K562 (cell line): ENCODE data around the gene MOCS3. TPM values are rescaled to one million over a fixed set of nuclear protein-coding genes. Genes with fewer than 3 reads are reported as not detected.

Experiments used
- C11orf30 ChIP-seq: fragments of 450-650 bp; IDR thresholded peaks from 2 replicates; pipeline ENCODE4 v1.6.1; 2016; ENCODE audit warnings: low read depth, mild to moderate bottlenecking
- CBX3 ChIP-seq, 2 experiments: IDR thresholded peaks; 1 replicate in 1 of 2; 2 replicates in 1 of 2; pipeline ENCODE4 v1.6.1; 2012; ENCODE audit warnings: inconsistent platforms in 2 of 2, low read length in 2 of 2, borderline replicate concordance in 1 of 2, control low read depth in 1 of 2
- DIDO1 ChIP-seq: fragments of 450-650 bp; IDR thresholded peaks from 2 replicates; pipeline ENCODE4 v1.6.1; 2016; ENCODE audit warnings: low read depth, missing biosample characterization, missing genetic modification characterization
- EGR1 ChIP-seq: fragments of 450-650 bp; conservative IDR thresholded peaks from 2 replicates; pipeline ENCODE4 v1.6.1; 2017; ENCODE audit warnings: mild to moderate bottlenecking
- ELF2 ChIP-seq: fragments of 250-450 bp; sonication (Bioruptor Pico); IDR thresholded peaks from 2 replicates; pipeline ENCODE4 v1.5.0; 2021; ENCODE audit warnings: mild to moderate bottlenecking
- EP400 ChIP-seq: fragments of 450-650 bp; IDR thresholded peaks from 2 replicates; pipeline ENCODE4 v1.6.1; 2017; ENCODE audit warnings: antibody characterized with exemption, mild to moderate bottlenecking, moderate library complexity
- FOXJ2 ChIP-seq: fragments of 200-800 bp; sonication (Bioruptor generic); IDR thresholded peaks from 2 replicates; pipeline ENCODE4 v1.6.1; 2016; ENCODE audit warnings: missing genetic modification characterization, missing compliant biosample characterization
- GABPA ChIP-seq: fragments of 200-800 bp; sonication (Bioruptor generic); conservative IDR thresholded peaks from 2 replicates; pipeline ENCODE4 v1.6.1; 2016; ENCODE audit warnings: low read depth, missing genetic modification characterization, missing compliant biosample characterization
- HCFC1 ChIP-seq: IDR thresholded peaks from 2 replicates; pipeline ENCODE4 v1.6.1; 2012; ENCODE audit warnings: low read depth, low read length, improper control_type of control experiment
- HLTF ChIP-seq: fragments of 450-650 bp; IDR thresholded peaks from 2 replicates; pipeline ENCODE4 v1.6.1; 2016
- HMGN3 ChIP-seq: IDR thresholded peaks from 2 replicates; pipeline ENCODE4 v1.6.1; 2011; ENCODE audit warnings: borderline replicate concordance, low read depth, mild to moderate bottlenecking, mixed read lengths, low read length; ENCODE audit not compliant: insufficient read length; ENCODE audit errors: extremely low read depth
- KDM5B ChIP-seq: fragments of 200-600 bp; sonication (generic); IDR thresholded peaks from 2 replicates; pipeline ENCODE4 v1.6.1; 2012; ENCODE audit warnings: low read depth, mild to moderate bottlenecking, moderate library complexity, low read length, control low read depth, inconsistent platforms; ENCODE audit not compliant: insufficient replicate concordance
- POLR2A ChIP-seq: fragments of 450-650 bp; conservative IDR thresholded peaks from 2 replicates; pipeline ENCODE4 v1.6.1; 2016
- RBFOX2 ChIP-seq: fragments of 200-400 bp; formaldehyde crosslinking; IDR thresholded peaks from 2 replicates; pipeline ENCODE4 v1.6.1; 2017; ENCODE audit warnings: low read depth, mild to moderate bottlenecking, low read length, moderate library complexity
- SPI1 ChIP-seq: IDR thresholded peaks from 2 replicates; pipeline ENCODE4 v1.6.1; 2011; ENCODE audit warnings: low read depth, low read length, control low read depth, borderline replicate concordance
- TCF7L2 ChIP-seq: fragments of 150-350 bp; IDR thresholded peaks from 2 replicates; pipeline ENCODE4 v1.6.1; 2016; ENCODE audit warnings: low read depth, mild to moderate bottlenecking, low read length, moderate library complexity
- ZBTB7A ChIP-seq: IDR thresholded peaks from 2 replicates; pipeline ENCODE4 v1.6.1; 2011; ENCODE audit warnings: low read depth, mild to moderate bottlenecking, low read length, moderate library complexity, borderline replicate concordance; ENCODE audit not compliant: control insufficient read depth
- polyA plus RNA-seq, 8 experiments: library from polyadenylated mRNA; depleted of rRNA in 4 of 8; stranded (reverse) in 5 of 8; unstranded in 3 of 8; fragments of >200 nt; fragmentation: Nextera tagmentation in 2 of 8; fragmentation: Illumina TruSeq in 1 of 8; extraction: Ambion mirVana in 2 of 8; extraction: Trizol in 1 of 8; gene quantifications; 2 replicates each; pipeline versions ENCODE4 v1.2.1 to v1.2.3, GENCODE V29; 2011 to 2014; ENCODE audit warnings: inconsistent platforms in 1 of 8, missing spikeins in 1 of 8
- total RNA-seq, 7 experiments: library from RNA; depleted of rRNA in 6 of 7; stranded (reverse); fragments of >200 nt in 6 of 7; fragmentation: Illumina TruSeq in 2 of 7; extraction: Trizol in 2 of 7; gene quantifications; 2 replicates each; pipeline versions ENCODE4 v1.2.1 to v1.2.3, GENCODE V29; 2011 to 2021; ENCODE audit warnings: low replicate concordance in 1 of 7
- TF ChIP-seq, protein P1 (sequence below): sonication (generic); formaldehyde crosslinking; IDR thresholded peaks from 2 replicates; pipeline ENCODE4 v1.8.0; 2023; ENCODE audit warnings: mild to moderate bottlenecking, missing genetic modification reagents
- TF ChIP-seq, protein P2 (sequence below): fragments of 450-650 bp; IDR thresholded peaks from 2 replicates; pipeline ENCODE4 v1.6.1; 2018; ENCODE audit not compliant: partially characterized antibody

MOCS3 gene
- total and polyA plus RNA-seq, 9 of the 15 experiments (the other 6 are each of a cell fraction or from before 2014, with no cell fraction given): 0.70 to 6.2 (median 2.9) TPM

GRCh38 chr20:50958615-50959542 is at the start of gene MOCS3 (continued):
- TF ChIP-seq KDM5B (peak; percentile 12), POLR2A (peak; percentile 57; the same call in 1 of the 2 replicates), RBFOX2 (peak; percentile 71), TCF7L2 (peak; percentile 94), GABPA (tag) (peak; percentile 98), HCFC1 (peak; percentile 44; the same call in 1 of the 2 replicates), EP400 (peak; percentile 85), EGR1 (peak; percentile 66), SPI1 (peak; percentile 55; the same call in 1 of the 2 replicates), C11orf30 (peak; percentile 98), FOXJ2 (tag) (peak; percentile 80; the same call in 1 of the 2 replicates), ZBTB7A (peak; percentile 30; the same call in 1 of the 2 replicates), HLTF (no peak), ELF2 (CRISPR knock-in tag) (peak; percentile 91), HMGN3 (peak; percentile 72), CBX3 (IDR thresholded peaks at IDR 0.05; ENCODE audit: borderline replicate concordance in 1 of 2, low read length in 2 of 2) (0 out of 3 replicates have a peak, but pooled peaks of 1 of the 2 experiments have one; percentile 28), DIDO1 (tag) (0 out of 2 replicates have a peak, but pooled peaks have one; percentile 50)
- TF ChIP-seq, protein P1, sequence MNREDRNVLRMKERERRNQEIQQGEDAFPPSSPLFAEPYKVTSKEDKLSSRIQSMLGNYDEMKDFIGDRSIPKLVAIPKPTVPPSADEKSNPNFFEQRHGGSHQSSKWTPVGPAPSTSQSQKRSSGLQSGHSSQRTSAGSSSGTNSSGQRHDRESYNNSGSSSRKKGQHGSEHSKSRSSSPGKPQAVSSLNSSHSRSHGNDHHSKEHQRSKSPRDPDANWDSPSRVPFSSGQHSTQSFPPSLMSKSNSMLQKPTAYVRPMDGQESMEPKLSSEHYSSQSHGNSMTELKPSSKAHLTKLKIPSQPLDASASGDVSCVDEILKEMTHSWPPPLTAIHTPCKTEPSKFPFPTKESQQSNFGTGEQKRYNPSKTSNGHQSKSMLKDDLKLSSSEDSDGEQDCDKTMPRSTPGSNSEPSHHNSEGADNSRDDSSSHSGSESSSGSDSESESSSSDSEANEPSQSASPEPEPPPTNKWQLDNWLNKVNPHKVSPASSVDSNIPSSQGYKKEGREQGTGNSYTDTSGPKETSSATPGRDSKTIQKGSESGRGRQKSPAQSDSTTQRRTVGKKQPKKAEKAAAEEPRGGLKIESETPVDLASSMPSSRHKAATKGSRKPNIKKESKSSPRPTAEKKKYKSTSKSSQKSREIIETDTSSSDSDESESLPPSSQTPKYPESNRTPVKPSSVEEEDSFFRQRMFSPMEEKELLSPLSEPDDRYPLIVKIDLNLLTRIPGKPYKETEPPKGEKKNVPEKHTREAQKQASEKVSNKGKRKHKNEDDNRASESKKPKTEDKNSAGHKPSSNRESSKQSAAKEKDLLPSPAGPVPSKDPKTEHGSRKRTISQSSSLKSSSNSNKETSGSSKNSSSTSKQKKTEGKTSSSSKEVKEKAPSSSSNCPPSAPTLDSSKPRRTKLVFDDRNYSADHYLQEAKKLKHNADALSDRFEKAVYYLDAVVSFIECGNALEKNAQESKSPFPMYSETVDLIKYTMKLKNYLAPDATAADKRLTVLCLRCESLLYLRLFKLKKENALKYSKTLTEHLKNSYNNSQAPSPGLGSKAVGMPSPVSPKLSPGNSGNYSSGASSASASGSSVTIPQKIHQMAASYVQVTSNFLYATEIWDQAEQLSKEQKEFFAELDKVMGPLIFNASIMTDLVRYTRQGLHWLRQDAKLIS: 0 out of 2 replicates have a peak, but pooled peaks have one; percentile 5
- TF ChIP-seq, protein P2, sequence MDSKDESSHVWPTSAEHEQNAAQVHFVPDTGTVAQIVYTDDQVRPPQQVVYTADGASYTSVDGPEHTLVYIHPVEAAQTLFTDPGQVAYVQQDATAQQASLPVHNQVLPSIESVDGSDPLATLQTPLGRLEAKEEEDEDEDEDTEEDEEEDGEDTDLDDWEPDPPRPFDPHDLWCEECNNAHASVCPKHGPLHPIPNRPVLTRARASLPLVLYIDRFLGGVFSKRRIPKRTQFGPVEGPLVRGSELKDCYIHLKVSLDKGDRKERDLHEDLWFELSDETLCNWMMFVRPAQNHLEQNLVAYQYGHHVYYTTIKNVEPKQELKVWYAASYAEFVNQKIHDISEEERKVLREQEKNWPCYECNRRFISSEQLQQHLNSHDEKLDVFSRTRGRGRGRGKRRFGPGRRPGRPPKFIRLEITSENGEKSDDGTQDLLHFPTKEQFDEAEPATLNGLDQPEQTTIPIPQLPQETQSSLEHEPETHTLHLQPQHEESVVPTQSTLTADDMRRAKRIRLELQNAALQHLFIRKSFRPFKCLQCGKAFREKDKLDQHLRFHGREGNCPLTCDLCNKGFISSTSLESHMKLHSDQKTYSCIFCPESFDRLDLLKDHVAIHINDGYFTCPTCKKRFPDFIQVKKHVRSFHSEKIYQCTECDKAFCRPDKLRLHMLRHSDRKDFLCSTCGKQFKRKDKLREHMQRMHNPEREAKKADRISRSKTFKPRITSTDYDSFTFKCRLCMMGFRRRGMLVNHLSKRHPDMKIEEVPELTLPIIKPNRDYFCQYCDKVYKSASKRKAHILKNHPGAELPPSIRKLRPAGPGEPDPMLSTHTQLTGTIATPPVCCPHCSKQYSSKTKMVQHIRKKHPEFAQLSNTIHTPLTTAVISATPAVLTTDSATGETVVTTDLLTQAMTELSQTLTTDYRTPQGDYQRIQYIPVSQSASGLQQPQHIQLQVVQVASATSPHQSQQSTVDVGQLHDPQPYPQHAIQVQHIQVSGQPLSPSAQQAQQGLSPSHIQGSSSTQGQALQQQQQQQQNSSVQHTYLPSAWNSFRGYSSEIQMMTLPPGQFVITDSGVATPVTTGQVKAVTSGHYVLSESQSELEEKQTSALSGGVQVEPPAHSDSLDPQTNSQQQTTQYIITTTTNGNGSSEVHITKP: peak; percentile 100
